HEK293 (cell line): Measurements from ENCODE around the gene AMPD2.

Source experiments
- HOXA7 ChIP-seq: sonication (generic); formaldehyde crosslinking; IDR thresholded peaks from 2 replicates; pipeline ENCODE4 v1.8.1; 2022; ENCODE audit warnings: missing genetic modification reagents, borderline replicate concordance
- YY1 ChIP-seq: fragments of 450-650 bp; formaldehyde crosslinking; IDR thresholded peaks from 2 replicates; pipeline ENCODE4 v1.5.1; 2018; ENCODE audit warnings: missing biosample characterization, missing genetic modification characterization
- ZBTB8A ChIP-seq: fragments of 450-650 bp; formaldehyde crosslinking; IDR thresholded peaks from 2 replicates; pipeline ENCODE4 v1.5.1; 2016; ENCODE audit warnings: missing biosample characterization, missing genetic modification characterization
- ZNF146 ChIP-seq: fragments of 450-650 bp; formaldehyde crosslinking; IDR thresholded peaks from 2 replicates; pipeline ENCODE4 v1.5.1; 2016; ENCODE audit warnings: missing biosample characterization, missing genetic modification characterization
- ZNF791 ChIP-seq: fragments of 450-650 bp; formaldehyde crosslinking; IDR thresholded peaks from 2 replicates; pipeline ENCODE4 v1.5.1; 2016; ENCODE audit warnings: missing biosample characterization, missing genetic modification characterization
- TF ChIP-seq, protein P1 (sequence below): fragments of 450-650 bp; formaldehyde crosslinking; IDR thresholded peaks from 2 replicates; pipeline ENCODE4 v1.5.1; 2016; ENCODE audit warnings: missing biosample characterization, missing genetic modification characterization

DNA sequence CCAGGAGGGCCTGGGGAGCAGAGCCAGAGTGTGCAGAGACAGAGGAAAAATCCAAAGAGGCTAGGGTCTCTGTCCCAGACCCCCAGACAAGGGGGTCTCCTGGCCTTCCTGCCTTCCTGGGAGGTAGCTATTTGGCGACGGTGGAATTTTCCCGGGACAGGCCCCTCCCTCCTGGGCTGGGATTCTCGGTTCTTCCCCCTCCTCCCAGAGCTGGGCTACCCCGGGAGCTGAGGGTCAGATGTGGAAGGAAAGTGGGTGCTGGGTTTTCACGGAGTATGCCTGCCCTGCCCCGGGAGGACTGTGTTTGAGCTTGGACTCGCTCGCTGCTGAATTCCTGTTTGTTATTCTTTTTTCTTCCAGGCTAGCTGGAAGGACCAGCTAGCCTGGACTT is 759 bp downstream of the AMPD2 start:
- no peak for TF ChIP-seq ZBTB8A (tag by site-specific recombination)
- no peak for TF ChIP-seq ZNF791 (tag by site-specific recombination)
- TF ChIP-seq, protein P1, sequence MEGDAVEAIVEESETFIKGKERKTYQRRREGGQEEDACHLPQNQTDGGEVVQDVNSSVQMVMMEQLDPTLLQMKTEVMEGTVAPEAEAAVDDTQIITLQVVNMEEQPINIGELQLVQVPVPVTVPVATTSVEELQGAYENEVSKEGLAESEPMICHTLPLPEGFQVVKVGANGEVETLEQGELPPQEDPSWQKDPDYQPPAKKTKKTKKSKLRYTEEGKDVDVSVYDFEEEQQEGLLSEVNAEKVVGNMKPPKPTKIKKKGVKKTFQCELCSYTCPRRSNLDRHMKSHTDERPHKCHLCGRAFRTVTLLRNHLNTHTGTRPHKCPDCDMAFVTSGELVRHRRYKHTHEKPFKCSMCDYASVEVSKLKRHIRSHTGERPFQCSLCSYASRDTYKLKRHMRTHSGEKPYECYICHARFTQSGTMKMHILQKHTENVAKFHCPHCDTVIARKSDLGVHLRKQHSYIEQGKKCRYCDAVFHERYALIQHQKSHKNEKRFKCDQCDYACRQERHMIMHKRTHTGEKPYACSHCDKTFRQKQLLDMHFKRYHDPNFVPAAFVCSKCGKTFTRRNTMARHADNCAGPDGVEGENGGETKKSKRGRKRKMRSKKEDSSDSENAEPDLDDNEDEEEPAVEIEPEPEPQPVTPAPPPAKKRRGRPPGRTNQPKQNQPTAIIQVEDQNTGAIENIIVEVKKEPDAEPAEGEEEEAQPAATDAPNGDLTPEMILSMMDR (tag by site-specific recombination): no peak
- no peak for TF ChIP-seq YY1 (tag by site-specific recombination)
- TF ChIP-seq ZNF146 (tag by site-specific recombination): no peak
- no peak for TF ChIP-seq HOXA7
